Mesendoderm (in vitro differentiated cells): ENCODE results near the gene IL3RA.

Experiments
- DNase-seq: peaks from one replicate; pipeline ENCODE4 v3.0.0; 2013
- H2AK5ac ChIP-seq: 2 replicates; pipeline ENCODE4 v1.6.1; 2013; ENCODE audit warnings: low read length, inconsistent platforms
- H2BK120ac ChIP-seq: 2 replicates; pipeline ENCODE4 v1.6.1; 2013; ENCODE audit warnings: low read depth, mild to moderate bottlenecking, low read length, moderate library complexity, mixed read lengths
- H2BK15ac ChIP-seq: replicated peaks from 2 replicates; pipeline ENCODE4 v1.6.1; 2013; ENCODE audit warnings: low read depth, mild to moderate bottlenecking, moderate library complexity
- H2BK5ac ChIP-seq: 2 replicates; pipeline ENCODE4 v1.6.1; 2013; ENCODE audit warnings: low read length, inconsistent platforms
- H3K18ac ChIP-seq: 2 replicates; pipeline ENCODE4 v1.6.1; 2013; ENCODE audit warnings: mild to moderate bottlenecking, low read length, mixed read lengths
- H3K23ac ChIP-seq: one replicate; pipeline ENCODE4 v1.6.1; 2013; ENCODE audit warnings: low read length
- H3K27ac ChIP-seq: 2 replicates; pipeline ENCODE4 v1.5.1; 2013; ENCODE audit warnings: low read depth, mild to moderate bottlenecking, inconsistent platforms, low read length, moderate library complexity
- H3K27me3 ChIP-seq: 2 replicates; pipeline ENCODE4 v1.6.1; 2013; ENCODE audit warnings: low read length, control low read depth, mild to moderate bottlenecking, inconsistent platforms; ENCODE audit not compliant: insufficient read depth, poor library complexity
- H3K36me3 ChIP-seq: 2 replicates; pipeline ENCODE4 v1.6.1; 2013; ENCODE audit warnings: low read length, inconsistent platforms; ENCODE audit not compliant: control insufficient read depth, insufficient read depth
- H3K4ac ChIP-seq: one replicate; pipeline ENCODE4 v1.6.1; 2013; ENCODE audit warnings: low read depth, mild to moderate bottlenecking, low read length, moderate library complexity
- H3K4me1 ChIP-seq: 2 replicates; pipeline ENCODE4 v1.6.1; 2013; ENCODE audit warnings: low read depth, low read length, inconsistent platforms; ENCODE audit not compliant: control insufficient read depth
- H3K4me2 ChIP-seq: 2 replicates; pipeline ENCODE4 v1.6.1; 2013; ENCODE audit warnings: low read length
- H3K4me3 ChIP-seq: 2 replicates; pipeline ENCODE4 v1.5.1; 2013; ENCODE audit warnings: mild to moderate bottlenecking, low read length
- H3K56ac ChIP-seq: one replicate; pipeline ENCODE4 v1.6.1; 2013; ENCODE audit warnings: low read length
- H3K79me1 ChIP-seq: 2 replicates; pipeline ENCODE4 v1.6.1; 2013; ENCODE audit warnings: low read length, inconsistent platforms
- H3K79me2 ChIP-seq: 2 replicates; pipeline ENCODE4 v1.6.1; 2013; ENCODE audit warnings: mild to moderate bottlenecking, low read length; ENCODE audit not compliant: control insufficient read depth, insufficient read depth
- H3K9ac ChIP-seq: 2 replicates; pipeline ENCODE4 v1.6.1; 2013; ENCODE audit warnings: low read length, inconsistent platforms
- H4K5ac ChIP-seq: one replicate; pipeline ENCODE4 v1.6.1; 2013; ENCODE audit warnings: low read length
- H4K8ac ChIP-seq: one replicate; pipeline ENCODE4 v1.6.1; 2013; ENCODE audit warnings: low read depth, mild to moderate bottlenecking, control low read depth, low read length, moderate library complexity
- WGBS: extraction: QIAGEN DNeasy Blood & Tissue Kit; methylation state at CpG from one replicate; pipeline ENCODE4 v1.1.7; 2013; ENCODE audit warnings: low lambda C conversion rate, missing lambda C conversion rate; ENCODE audit not compliant: insufficient coverage; ENCODE audit errors: extremely low coverage; 5-methylcytosine and 5-hydroxymethylcytosine counted together

IL3RA gene

DNA sequence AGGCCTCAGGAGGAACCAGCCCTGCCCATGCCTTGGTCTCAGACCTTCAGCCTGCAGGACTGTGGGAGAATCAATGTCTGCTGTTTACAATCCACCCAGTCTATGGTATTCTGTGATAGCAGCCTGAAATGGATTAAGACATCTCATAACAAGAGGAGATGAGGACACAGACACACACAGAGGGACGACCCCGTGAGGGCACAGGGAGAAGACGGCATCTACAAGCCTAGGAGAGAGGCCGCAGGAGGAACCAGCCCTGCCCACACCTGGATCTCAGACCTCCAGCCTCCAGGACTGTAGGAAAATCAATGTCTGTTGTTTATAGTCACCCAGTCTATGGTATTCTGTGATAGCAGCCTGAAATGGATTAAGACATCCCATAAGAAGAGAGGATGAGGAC is 52.1 kb downstream of the IL3RA start:
- Histone ChIP-seq H3K27me3 (no peaks in the 10 kb centered on the region), H3K9ac (no peak overlapping the region), H3K56ac (no peak overlapping the region), H2BK120ac (no peak overlapping the region), H2BK5ac (no peak overlapping the region), H3K79me1 (peaks cover 10% of the 10 kb centered on the region), H3K4me1 (no peaks in the 10 kb centered on the region), H3K4ac (no peak overlapping the region), H4K5ac (no peak overlapping the region), H3K23ac (no peak overlapping the region), H3K36me3 (peaks cover 40% of the 10 kb centered on the region), H2BK15ac (no peak overlapping the region), H3K18ac (no peak overlapping the region), H3K4me2 (no peak overlapping the region), H4K8ac (no peak overlapping the region), H3K27ac (no peak overlapping the region), H3K79me2 (peaks cover 45% of the 10 kb centered on the region), H2AK5ac (no peak overlapping the region), H3K4me3 (no peak overlapping the region)
- no peak for DNase-seq
- WGBS: no CpG with 5 or more reads among the region's 4 CpGs

DNA sequence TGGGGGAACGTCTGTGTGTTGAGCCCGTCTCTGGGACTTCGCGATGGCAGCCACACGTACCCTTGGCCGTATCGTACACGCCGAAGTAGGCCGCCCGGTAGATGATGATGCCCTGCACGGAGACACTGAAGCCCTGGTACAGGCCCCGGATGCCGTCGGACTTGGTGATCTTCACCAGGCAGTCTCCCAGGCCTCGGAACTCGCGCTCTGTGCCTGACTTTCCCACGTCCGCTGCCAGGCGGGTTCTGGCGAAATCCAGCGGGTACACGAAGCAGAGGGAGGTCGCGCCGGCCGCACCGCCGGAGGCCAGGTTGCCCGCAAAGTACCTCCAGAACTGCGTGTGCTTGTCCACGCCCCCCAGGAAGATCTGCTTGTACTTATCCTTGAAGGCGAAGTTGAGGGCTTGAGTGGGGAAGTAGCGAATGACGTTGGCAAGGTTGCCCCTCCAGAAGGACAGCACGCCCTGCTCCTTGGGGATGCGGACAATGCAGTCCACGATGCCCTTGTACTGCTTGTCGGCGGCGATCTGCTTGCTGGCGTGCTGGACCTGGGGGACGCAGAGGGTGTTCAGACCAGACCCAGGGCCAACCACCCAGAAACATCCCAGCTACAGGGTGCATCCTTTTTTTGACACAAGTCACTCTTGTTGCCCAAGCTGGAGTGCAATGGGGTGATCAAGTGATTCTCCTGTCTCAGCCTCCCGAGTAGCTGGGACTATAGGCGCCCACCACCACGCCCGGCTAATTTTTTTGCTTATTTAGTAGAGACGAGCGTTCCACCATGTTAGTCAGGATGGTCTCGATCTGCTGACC is 52.8 kb downstream of the IL3RA start:
- Histone ChIP-seq H3K9ac (peak overlapping the region; percentile 3), H3K23ac (no peak overlapping the region), H3K27me3 (no peaks in the 10 kb centered on the region), H3K27ac (no peak overlapping the region), H3K4me1 (no peaks in the 10 kb centered on the region), H3K4me3 (no peak overlapping the region), H3K18ac (no peak overlapping the region), H2BK15ac (no peak overlapping the region), H4K5ac (no peak overlapping the region), H4K8ac (no peak overlapping the region), H3K79me1 (peaks cover 10% of the 10 kb centered on the region), H3K56ac (peak overlapping the region; percentile 5), H2BK5ac (no peak overlapping the region), H2BK120ac (no peak overlapping the region), H3K4me2 (no peak overlapping the region), H3K4ac (no peak overlapping the region), H2AK5ac (no peak overlapping the region), H3K36me3 (peaks cover 40% of the 10 kb centered on the region), H3K79me2 (peaks cover 52% of the 10 kb centered on the region)
- no CpG with 5 or more reads among the region's 51 CpGs for WGBS
- no peak for DNase-seq

DNA sequence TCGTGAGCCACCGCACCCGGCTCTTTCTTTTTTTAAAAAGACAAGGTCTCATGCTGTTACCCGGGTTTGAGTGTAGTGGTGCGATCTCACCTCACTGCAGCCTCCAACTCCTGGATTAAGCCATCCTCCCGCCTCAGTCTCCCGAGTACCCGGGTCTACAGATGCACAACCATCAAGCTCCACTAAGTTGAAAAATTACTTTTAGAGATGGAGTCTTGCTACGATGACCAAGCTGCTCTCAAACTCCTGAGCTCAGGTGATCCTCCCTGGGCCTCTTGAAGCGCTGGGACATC is 53.4 kb downstream of the IL3RA start:
- Histone ChIP-seq H3K56ac (peak overlapping the region; percentile 25), H4K5ac (no peak overlapping the region), H2AK5ac (no peak overlapping the region), H3K27me3 (no peaks in the 10 kb centered on the region), H3K79me1 (peaks cover 14% of the 10 kb centered on the region), H2BK120ac (no peak overlapping the region), H3K4me1 (no peaks in the 10 kb centered on the region), H3K18ac (no peak overlapping the region), H3K4me3 (no peak overlapping the region), H4K8ac (no peak overlapping the region), H3K79me2 (peaks cover 57% of the 10 kb centered on the region), H3K27ac (no peak overlapping the region), H3K4ac (no peak overlapping the region), H2BK15ac (no peak overlapping the region), H3K23ac (no peak overlapping the region), H3K36me3 (peaks cover 37% of the 10 kb centered on the region), H3K9ac (peak overlapping the region; percentile 38), H3K4me2 (no peak overlapping the region), H2BK5ac (no peak overlapping the region)
- no peak for DNase-seq
- no CpG with 5 or more reads among the region's 10 CpGs for WGBS

DNA sequence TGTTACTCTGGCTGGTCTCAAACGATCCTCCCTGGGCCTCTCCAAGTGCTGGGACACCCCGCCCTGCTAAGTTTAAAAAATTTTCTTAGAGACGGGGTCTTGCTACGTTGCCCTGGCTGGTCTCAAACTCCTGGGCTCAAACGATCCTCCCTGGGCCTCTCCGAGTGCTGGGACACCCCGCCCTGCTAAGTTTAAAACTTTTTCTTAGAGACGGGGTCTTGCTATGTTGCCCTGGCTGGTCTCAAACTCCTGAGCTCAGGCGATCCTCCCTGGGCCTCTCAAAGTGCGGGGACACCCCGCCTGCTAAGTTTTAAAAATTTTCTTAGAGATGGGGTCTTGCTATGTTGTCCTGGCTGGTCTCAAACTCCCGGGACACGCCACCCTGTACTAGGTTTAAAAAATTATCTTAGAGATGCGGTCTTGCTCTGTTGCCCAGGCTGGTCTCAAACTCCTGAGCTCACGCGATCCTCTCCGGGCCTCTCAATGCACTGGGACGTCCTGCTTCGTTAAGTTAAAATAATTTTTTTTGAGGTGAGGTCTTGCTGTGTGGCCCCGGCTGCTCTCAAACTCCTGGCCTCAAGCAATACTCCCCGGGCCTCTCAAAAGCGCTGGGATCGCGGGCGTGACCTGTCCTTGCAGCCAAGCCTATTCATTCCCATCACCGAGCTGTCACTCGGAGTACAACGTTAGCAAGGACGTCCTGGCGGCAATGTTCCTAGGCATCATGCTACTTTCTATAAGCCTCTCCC is 54.2 kb downstream of the IL3RA start:
- Histone ChIP-seq H3K79me2 (peaks cover 63% of the 10 kb centered on the region), H3K27ac (no peak overlapping the region), H3K4me3 (peak overlapping the region; percentile 95), H4K8ac (no peak overlapping the region), H4K5ac (no peak overlapping the region), H3K36me3 (peaks cover 30% of the 10 kb centered on the region), H3K9ac (peak overlapping the region; percentile 100), H3K4me2 (peak overlapping the region; percentile 53), H3K18ac (no peak overlapping the region), H3K4ac (no peak overlapping the region), H3K79me1 (peaks cover 15% of the 10 kb centered on the region), H3K4me1 (peaks cover 2% of the 10 kb centered on the region), H2AK5ac (peak overlapping the region; percentile 15), H2BK15ac (no peak overlapping the region), H3K27me3 (no peaks in the 10 kb centered on the region), H2BK5ac (no peak overlapping the region), H3K56ac (peak overlapping the region; percentile 98), H2BK120ac (no peak overlapping the region), H3K23ac (no peak overlapping the region)
- whole genome bisulfite sequencing: no CpG with 5 or more reads among the region's 30 CpGs
- DNase-seq: no peak

DNA sequence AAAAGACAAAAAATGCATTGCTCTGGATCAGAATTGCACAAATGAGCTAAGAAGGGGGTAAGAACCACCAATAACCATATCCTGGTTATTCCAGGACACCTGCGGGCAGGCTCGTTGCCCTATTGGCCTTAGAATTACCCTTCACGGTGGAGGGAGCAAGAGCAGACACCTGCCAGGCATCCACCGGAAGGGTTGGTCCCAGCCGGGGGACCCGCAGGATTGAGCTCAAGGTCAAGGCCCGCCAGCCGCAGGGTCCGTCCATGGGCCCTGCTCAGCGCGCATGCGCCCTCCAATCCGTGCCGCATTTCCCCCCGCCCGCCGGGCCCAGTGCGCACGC is 54.8 kb downstream of the IL3RA start:
- Histone ChIP-seq H3K79me2 (peaks cover 63% of the 10 kb centered on the region), H4K8ac (no peak overlapping the region), H2AK5ac (peak overlapping the region; percentile 15), H2BK15ac (no peak overlapping the region), H3K56ac (peak overlapping the region; percentile 98), H3K4ac (no peak overlapping the region), H3K79me1 (peaks cover 20% of the 10 kb centered on the region), H2BK120ac (no peak overlapping the region), H3K23ac (no peak overlapping the region), H2BK5ac (no peak overlapping the region), H3K27ac (no peak overlapping the region), H3K4me3 (peak overlapping the region; percentile 95), H3K27me3 (no peaks in the 10 kb centered on the region), H3K4me1 (peaks cover 2% of the 10 kb centered on the region), H3K18ac (no peak overlapping the region), H3K9ac (peak overlapping the region; percentile 100), H3K36me3 (peaks cover 26% of the 10 kb centered on the region), H3K4me2 (peak overlapping the region; percentile 53), H4K5ac (no peak overlapping the region)
- DNase-seq: peak; percentile 91
- whole genome bisulfite sequencing: no CpG with 5 or more reads among the region's 19 CpGs
